D341Med (cell line): Measurements from ENCODE around the gene LSAMP.

Experiments
- DNase-seq: peaks from one replicate; pipeline ENCODE4 v3.0.0; 2012; ENCODE audit warnings: low spot score

The LSAMP gene

DNA sequence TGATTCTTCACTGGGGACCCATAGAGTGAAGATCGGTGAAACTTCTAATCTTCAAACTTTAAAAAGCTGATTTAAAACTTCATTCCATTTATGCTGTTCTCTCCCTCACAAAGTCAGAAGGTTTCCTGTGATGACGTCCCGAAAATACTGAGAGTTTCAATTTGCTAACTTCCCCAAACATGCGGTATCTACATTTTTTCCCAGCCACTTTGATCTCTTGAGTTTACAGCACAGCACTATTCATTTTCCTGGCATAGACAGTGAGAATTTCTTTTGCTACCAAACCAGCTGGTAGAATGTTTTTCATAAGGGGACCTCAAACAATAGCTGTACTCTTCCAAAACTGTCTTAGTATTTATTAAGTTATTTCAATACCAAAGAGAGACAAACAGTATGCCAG, 156.8 kb downstream of the LSAMP start:
- no peak for DNase-seq

DNA sequence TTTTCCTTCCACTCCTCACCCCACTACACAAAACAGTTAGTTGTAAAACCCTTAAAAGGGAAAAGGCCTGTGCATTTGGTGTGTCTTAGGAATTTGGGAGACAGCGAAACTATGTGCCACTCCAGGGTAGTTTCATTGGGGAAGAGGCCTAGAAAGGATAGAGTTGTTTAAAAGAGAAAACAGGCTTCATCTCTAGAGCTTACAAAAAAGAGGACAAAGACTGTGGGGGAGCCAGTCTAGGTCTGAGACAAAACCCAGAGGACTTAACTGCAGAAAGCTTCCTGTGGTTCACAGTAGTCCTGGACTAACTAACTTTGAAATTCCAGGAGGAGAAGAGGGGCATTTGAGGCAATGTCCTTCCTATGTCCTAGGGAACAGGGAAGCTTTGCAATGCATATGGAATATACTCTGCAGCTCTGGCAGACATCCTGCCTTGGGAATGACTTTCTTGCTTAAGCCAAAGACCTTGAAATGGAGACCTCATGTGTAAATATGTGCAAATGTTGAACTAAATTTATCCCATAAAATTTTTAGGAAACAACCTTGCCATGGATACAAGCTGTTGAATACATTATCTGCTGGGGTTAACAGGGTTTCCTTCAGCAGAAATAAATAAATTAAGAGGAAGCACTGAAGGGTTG, 159.4 kb downstream of the LSAMP start:
- no peak for DNase-seq

- no peak for DNase-seq
These were observed 163.8 kb downstream of the LSAMP start for GRCh38 chr3:116281313-116282143.

DNA sequence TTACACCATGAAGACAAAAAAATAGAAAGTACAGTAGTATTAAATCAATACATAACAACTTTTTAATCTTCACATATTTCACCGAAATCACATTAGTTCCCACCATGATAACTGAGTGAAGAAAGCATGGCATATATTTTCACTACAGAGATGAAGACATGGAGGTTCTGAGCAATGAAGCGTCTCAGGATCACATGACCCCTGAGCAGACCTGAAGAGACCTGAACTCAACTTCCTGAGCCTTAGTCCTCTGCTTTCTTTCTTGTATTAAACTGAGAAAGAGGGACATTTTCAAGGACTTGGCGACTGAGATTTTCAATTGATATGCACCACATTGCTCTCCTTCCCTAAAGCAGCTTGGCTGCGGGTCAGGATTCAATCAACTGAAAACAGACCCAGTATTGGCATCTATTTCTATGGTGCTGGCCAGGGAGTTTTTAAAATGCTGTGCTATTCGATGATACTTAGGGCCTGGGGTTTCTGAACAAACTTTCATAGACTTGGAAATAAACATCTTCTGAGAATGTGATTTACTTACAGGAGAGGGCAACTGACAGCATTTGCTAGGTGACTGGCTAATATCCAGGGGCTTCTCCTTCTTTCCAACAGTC, 165.1 kb downstream of the LSAMP start:
- no peak for DNase-seq

- no peak for DNase-seq
These were observed 168.6 kb downstream of the LSAMP start for GRCh38 chr3:116276675-116277074.

GRCh38 chr3:116270056-116270455, 175.2 kb downstream of the LSAMP start:
- DNase-seq, result no peak

- no peak for DNase-seq
These were observed 178.2 kb downstream of the LSAMP start for GRCh38 chr3:116267116-116267515.

- DNase-seq, result no peak
These were observed 179.2 kb downstream of the LSAMP start for GRCh38 chr3:116265976-116266584.

DNA sequence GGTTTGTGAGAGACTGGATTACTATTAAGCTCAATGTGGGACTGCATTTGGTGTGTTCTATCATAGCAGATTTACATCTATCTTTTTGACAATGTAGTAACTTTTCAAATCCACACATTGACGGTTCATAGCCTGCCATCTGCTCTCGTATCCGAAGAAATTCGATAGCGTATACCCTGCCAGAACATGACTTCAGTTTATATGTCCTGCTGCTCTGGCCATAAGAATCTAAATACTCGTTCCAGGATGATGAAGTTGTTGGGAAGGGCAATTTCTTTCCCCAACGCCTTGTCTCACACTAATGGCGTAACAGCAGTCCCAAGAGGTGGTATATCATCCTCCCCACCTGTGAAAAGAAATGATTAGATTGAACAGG, 180.0 kb downstream of the LSAMP start:
- no peak for DNase-seq

DNA sequence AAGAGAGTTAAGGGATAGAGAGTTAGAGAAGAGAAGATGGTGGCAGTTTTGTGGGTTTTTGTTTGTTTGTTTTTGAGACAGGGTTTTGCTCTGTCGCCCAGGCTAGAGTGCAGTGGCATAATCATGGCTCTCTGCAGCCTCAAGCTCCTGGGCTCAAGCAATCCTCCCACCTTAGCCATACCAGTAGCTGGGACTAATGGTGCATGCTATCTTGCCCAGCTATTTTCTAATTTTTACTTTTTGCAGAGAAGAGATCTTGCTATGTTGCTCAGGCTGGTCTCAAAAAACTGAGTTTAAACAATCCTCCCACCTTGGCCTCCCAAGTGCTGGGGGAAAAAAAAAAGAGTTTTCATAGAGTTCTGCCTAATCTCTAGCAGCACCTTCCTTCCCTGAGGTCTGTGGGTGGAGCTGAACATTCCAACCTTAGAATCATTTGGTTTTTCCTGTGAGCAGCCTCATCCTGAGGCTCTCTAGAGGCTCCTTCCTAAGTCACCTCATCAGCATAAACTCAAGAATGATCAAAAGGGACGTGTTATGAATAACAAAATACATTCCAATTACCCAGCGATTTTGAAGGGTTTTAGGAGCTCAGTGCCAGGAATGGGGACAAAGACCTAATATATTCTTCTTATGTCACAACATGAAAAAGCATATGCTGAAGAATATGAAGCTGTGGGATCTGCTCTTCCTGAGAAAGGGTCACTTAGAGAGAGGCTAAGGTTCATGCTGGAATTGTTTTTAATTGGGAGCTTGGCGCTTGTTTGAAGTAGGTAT, 180.6 kb downstream of the LSAMP start:
- no peak for DNase-seq

GRCh38 chr3:116263842-116264545, 181.3 kb downstream of the LSAMP start:
- DNase-seq, result no peak

GRCh38 chr3:116260491-116260890, 184.8 kb downstream of the LSAMP start:
- no peak for DNase-seq

DNA sequence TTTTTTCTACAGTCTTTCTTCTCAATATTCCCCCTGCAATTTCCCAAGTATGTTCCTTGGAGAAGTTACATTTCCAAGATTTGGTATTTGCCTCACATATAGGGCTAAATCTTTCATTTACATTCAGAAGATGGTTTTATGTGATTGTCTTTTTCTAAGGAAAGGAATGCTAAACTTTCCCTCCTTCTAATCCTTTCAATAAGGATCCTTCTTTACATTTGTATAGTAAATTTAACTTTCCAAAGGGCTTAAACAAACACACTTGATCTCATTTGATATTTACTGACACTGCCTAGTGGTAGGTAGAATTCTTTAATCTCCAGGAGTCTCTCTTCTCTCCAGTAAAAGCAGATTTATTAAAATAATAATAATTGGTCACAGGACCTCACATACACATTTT, 185.3 kb downstream of the LSAMP start:
- no peak for DNase-seq

GRCh38 chr3:116256843-116257485, 188.3 kb downstream of the LSAMP start:
- DNase-seq, result no peak

- DNase-seq, result no peak
These were observed 190.7 kb downstream of the LSAMP start for GRCh38 chr3:116254541-116254940.

- no peak for DNase-seq
These were observed 191.8 kb downstream of the LSAMP start for GRCh38 chr3:116253511-116253910.

GRCh38 chr3:116247605-116248004, 197.7 kb downstream of the LSAMP start:
- DNase-seq, result no peak

DNA sequence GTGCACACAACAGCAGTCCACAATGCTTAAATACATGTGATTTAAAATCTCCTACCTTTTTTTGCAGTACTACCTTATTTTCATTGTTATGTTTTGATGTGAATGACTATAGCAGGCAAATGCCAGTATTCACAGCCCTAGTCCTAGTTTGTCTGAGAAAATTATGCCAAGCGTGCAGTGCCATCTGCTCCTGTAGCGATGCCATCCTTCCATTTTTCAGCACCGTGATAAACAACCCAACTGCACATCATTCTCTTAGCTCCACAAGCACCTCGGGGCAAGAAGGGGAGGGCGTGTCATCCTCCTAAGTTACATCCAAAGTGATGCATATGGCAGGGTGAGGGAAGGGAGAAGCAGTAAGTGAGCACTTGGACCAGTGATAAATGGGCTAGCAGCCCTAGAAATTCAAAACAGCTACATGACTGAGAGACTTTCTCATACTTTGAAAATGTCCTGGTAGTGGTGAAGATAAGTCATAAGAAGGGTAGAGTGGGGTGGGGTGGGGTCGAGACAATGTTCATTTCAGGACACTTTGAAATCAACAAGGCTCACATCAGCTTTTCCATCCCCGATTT, 198.8 kb downstream of the LSAMP start:
- DNase-seq, result no peak

GRCh38 chr3:116242825-116243224, 202.5 kb downstream of the LSAMP start:
- DNase-seq, result no peak

- no peak for DNase-seq
These were observed 203.6 kb downstream of the LSAMP start for GRCh38 chr3:116241677-116242076.

DNA sequence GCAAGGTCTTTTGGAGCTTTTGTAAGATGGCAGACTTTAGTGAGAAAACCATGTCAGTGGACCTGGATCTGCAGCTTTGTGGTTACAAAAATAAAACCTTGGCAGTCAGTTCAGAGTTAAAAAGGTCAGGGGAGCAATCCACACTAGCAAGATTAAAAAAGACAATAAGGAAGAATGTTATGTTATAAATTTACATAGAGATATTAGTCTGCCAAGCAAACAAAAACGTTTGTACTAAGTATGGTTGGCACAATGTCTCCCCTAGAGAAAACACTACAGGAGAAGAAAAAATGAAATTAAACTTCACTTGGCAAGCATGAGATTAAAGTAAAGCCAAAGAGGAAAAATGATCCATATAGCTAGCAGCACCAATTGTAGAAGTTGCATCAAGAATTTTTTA, 205.0 kb downstream of the LSAMP start:
- no peak for DNase-seq
